Activated gamma-delta T cell treated with Interleukin-2 at 50 U/mL for 16 hours (primary cell): ENCODE measurements around the gene EME1.

ENCODE experiments used
- DNase-seq: peaks from one replicate; pipeline ENCODE4 v3.0.0-alpha.2; 2020

The EME1 gene

GRCh38 chr17:50348522-50349242, 24.3 kb upstream of the EME1 start:
- no peak for DNase-seq

GRCh38 chr17:50349243-50349600, 23.8 kb upstream of the EME1 start:
- DNase-seq = no peak

DNA sequence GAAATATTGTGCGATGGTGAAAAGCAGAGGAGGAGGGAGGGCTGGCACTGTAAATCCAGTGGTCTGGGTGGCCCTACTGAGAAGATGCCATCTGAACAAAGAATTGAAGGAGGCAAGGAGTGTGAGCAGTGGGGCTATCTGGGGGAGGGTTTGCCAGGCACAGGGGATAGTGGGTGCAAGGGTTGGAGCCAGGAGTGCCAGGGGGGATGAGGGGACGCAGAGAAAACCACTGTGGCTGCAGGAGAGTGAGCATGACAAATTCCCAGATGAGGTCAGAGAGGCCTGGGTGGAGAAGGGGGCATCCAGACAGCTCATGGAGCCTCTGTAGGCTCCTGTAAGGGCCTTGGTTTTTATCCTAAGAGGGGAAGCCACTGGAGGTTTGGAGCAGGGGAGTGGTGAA, 22.3 kb upstream of the EME1 start:
- no peak for DNase-seq

DNA sequence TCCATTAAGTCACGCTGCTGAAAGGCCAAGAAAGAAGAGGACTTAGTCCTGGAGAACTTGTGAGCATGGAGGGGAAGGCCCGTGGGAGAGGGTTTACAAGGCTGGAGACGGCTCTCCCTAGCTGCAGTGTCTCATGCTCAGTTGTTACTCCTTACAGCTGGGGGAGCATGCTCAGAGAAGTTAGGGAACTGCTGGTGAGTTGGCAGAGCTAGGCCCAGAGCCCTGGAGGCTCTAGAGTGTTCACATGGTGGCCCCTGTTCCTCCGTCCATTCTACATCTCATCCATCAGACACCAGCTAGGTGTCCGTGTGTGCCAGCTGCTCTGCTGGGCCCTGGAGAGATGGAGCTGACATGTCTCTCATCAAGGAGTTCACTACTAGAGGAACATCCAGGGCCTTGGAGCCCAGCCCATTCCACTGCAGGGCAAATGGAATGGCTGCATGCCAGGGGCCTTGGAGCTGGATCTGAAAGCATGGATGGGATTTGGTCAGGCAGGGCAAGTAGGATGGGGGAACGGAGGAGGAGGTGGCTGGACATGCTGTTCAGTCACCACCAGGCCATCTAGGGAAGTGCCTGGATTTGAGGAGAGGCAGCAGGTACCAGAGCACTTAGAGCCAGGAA, 20.8 kb upstream of the EME1 start:
- DNase-seq = no peak

- no peak for DNase-seq
Observed at GRCh38 chr17:50352693-50353599, 20.1 kb upstream of the EME1 start.

DNA sequence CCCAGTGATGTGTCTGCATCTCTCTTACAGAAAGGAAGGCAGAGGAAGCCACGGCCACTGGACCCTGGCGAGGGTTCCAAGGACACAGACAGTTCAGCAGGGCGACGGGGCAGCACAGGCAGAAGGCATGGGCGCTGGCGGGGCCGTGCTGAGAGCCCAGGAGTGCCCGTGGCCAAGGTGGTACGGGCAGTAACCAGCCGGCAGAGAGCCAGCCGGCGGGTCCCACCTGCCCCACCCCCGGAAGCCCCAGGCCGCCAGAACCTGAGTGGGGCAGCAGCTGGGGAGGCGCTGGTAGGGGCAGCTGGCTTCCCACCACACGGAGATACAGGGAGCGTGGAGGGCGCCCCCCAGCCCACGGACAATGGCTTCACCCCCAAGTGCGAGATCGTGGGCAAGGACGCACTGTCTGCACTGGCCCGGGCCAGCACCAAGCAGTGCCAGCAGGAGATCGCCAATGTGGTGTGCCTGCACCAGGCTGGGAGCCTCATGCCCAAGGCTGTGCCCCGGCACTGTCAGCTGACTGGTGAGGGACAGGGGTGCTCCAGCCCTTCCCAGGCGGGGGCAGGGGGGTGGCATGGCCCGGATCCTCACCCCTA, 19.3 kb upstream of the EME1 start:
- no peak for DNase-seq

DNA sequence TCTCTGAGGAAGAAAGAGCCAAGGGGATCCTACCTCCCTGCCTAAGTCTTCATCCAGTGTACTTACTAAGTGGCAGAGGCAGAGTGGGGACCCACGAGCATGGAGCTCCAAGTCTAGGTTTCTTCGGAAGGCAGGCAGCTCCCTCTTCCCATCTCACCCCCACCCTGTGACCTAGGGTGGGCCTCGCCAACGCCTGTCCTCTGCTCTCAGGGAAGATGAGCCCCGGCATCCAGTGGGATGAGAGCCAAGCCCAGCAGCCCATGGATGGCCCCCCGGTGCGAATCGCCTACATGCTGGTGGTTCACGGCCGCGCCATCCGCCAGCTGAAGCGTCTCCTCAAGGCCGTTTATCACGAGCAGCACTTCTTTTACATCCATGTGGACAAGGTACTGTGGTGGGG, 18.8 kb upstream of the EME1 start:
- DNase-seq = no peak

DNA sequence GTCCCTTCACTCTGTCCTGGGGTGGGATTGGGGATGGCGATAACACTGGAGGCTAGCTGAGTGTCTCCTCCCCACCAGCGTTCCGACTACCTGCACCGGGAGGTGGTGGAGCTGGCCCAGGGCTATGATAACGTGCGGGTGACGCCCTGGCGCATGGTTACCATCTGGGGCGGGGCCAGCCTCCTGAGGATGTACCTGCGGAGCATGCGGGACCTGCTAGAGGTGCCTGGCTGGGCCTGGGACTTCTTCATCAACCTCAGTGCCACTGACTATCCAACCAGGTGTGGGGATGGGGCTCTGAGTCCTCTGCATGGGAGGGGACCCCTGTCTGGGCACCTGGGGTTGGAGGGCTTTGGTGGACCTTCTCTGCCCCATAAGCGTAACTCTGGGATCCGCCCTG, 18.3 kb upstream of the EME1 start:
- DNase-seq = no peak

GRCh38 chr17:50355336-50355700, 17.7 kb upstream of the EME1 start:
- DNase-seq = no peak

DNA sequence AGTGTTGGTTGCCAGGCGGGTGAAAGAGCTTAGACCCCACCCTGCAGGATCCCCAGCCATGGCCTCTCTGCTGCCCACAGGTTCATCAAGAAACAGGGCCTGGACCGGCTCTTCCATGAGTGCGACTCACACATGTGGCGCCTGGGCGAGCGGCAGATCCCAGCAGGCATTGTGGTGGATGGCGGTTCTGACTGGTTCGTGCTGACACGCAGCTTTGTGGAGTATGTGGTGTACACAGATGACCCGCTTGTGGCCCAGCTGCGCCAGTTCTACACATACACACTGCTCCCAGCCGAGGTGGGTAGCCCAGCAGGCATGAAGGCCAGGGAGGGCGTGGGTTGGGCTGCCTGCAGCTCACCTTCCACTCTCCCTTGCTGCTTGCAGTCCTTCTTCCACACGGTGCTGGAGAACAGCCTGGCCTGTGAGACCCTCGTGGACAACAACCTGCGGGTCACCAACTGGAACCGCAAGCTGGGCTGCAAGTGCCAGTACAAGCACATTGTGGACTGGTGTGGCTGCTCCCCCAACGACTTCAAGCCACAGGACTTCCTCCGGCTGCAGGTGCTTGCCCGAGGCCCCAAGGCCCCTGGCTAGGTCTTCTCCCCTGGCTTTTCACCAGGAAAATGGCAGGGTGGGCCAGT, 17.2 kb upstream of the EME1 start:
- DNase-seq = no peak

DNA sequence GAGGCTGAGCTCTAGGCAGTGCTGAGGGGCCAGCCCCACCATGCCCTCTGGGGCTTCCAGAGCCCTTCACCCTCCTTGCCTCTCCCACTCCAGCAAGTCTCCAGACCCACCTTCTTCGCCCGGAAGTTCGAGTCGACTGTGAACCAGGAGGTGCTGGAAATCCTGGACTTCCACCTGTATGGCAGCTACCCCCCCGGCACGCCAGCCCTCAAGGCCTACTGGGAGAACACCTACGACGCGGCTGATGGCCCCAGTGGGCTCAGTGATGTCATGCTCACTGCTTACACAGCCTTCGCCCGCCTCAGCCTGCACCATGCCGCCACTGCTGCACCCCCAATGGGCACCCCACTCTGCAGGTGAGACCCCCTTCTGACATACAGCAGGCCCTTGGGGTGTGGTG, 16.6 kb upstream of the EME1 start:
- no peak for DNase-seq

DNA sequence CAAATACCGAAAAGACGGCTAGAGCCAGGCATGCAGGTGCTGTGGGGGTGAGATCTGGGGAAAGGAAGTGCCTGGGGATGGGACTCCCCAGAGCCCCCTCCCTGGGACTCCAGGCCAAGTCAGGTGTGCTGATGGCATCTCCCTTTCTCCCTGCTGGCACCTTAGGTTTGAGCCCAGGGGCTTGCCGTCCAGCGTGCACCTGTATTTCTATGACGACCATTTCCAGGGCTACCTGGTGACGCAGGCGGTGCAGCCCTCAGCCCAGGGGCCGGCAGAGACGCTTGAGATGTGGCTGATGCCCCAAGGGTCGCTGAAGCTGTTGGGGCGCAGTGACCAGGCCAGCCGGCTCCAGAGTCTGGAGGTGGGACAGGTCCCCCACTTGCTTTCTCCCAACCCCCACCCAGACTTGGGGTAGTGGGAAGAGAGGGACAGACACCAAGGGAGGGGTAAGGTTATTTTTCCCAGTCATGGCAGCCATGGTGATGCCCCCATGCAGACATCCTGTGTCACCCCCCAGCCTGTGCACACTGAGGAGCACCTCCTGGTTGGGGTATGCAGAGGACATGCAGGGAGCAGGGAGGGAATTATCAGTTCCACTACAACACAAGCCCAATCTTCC, 16.0 kb upstream of the EME1 start:
- no peak for DNase-seq

DNA sequence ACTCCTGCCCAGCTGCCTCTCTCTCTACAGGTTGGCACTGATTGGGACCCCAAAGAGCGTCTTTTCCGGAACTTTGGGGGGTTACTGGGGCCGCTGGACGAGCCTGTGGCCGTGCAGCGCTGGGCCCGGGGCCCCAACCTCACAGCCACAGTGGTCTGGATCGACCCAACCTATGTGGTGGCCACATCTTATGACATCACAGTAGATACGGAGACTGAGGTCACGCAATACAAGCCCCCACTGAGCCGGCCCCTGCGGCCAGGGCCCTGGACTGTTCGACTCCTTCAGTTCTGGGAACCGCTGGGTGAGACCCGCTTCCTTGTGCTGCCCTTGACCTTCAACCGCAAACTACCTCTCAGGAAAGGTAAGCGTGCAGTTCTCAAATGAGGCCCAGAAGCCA, 14.9 kb upstream of the EME1 start:
- no peak for DNase-seq

GRCh38 chr17:50359005-50359699, 13.9 kb upstream of the EME1 start:
- DNase-seq = no peak

- DNase-seq = no peak
Observed at GRCh38 chr17:50359998-50360461, 13.0 kb upstream of the EME1 start.

DNA sequence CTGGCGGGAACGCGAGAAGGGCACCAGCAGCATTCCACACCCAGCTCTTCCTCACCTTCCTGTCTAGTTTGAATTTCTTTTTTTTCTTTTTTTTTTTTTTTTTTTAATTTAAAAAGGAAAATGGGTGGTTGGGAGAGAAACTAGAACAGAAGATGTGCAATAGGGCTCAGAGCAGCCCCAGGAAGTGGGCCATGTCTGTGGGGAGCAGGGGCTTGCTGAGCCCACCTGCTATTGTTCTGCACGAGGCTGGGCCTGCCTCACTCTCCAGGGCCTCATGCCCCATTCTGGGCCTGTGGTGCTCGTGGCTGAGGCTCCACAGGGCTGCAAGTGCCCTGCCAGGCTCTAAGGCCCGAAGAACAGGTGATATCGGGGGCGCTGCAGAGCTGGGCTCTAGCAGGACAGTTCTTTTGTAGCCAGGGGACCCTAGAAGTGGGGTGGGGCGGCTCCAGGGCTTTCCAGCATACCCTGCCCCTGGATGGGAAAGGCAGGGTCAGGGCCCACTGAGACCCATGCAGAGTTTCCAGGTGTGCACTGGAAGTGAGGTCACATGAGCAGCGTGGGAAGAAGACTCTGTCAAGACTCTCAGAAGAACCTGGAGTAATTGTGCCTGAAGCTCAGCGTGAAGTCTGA, 12.4 kb upstream of the EME1 start:
- no peak for DNase-seq

DNA sequence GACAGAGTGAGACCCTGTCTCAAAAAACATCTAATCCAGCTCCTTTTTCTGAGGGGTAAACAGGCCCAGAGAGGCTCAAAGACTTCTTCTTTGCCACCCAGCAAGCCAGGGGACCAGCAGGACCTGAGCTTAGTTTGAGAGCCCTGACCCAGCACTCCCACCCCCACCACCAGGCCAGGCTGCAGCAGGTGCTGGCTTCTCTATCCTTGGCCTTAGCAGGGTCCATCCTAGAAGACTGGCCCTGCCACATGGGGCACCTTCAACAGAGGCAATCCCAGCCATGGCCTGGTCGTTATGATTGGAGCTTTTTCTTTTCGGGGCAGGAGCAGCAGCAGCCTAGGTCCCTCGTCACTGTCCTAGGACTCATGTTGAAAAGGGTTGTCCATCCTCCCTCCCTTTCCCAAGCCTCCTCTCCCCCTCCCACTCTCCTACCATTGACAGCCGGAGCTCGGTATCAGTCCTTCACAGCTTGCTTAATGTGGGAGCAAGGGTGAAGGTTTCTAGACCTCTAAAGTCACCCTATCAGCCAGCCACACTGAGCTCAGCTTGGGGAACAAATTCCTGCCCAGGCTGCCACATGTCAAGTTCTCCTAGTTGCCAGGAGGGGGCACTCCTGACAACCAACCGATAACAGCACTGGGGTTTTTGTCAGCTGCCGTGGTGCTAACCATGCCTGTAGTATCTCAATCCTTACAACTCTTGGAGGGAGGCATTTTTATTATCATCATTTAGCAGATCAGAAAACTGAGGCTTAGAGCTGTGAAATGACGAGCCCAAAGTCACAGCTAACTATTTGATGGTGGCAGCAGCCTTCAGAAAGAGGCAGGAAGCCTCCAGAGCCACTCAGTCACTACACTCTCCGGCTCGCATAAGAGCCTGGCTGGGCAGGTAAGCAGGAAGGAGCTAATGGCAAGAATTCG, 11.2 kb upstream of the EME1 start:
- peak; percentile 52 for DNase-seq

GRCh38 chr17:50362661-50363060, 10.4 kb upstream of the EME1 start:
- no peak for DNase-seq

DNA sequence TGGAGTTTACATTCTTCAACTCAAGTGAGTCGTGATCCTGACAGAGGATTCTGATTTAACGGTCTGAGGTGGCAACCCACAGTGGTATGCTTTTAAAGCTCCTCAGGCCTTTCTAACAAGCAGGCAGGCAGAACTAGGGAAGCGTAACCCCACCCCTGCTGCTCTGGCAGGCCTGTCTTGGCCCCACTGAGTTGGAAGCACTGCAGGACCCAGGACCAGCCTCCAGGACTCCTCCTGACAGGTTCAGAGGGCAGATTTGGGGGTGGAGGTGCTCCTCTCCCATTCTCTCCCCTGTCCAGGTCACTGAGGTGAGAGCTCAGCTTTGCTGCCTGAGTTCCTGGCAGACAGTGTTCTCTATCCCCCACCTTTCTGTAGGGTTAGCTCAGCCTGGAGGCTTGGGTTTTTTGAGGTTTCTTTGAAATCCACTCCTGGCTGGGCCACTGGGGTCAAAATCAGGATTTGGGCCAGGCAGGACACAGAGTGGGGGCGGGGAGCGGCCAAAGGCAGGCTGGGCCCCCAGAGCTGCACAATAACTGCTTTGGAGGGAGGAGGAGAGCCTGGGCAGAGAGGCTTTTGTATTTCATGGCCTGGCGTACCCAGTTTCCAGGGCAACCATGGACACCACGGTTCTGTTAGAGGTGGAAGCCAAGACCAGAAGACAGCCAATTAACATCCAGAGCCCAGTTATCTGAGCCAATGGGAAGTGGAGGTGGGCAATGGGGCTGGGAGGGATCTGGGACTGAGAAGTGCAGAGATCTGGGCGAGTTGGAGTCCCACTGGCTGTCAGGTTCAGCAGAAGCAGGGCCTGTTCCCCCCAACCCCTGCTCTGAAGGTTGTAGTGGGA, 9.6 kb upstream of the EME1 start:
- no peak for DNase-seq
